ENCODE measurements around the gene TRIM5. TPM values are rescaled to one million over a fixed set of nuclear protein-coding genes. Genes with fewer than 3 reads are reported as not detected.
A peak's percentile ranks its signal among the peaks of the same experiment; 100 is the strongest.

TRIM5 gene
- total RNA-seq (2021) (17.9 and 18.2 TPM in 2 replicates), Bru-seq, nascent RNA (percentile 33 among the genes with signal in this experiment), BruChase-seq, experiment 1, labeled RNA remaining after a 2-hour chase (percentile 35 among the genes with signal in this experiment), BruChase-seq, experiment 2, labeled RNA remaining after a 6-hour chase (percentile 45 among the genes with signal in this experiment)
- long read RNA-seq, transcript TRIM5-202 (8 exons, 2,991 nt) = major isoform, 9 of 24 reads
- long read RNA-seq, partial matches to known transcripts = 3 of 24 reads
- long read RNA-seq, other reads (novel, unspliced or antisense) = 10 of 24 reads

GRCh38 chr11:5684646-5685362 lies at the start of gene TRIM5:
Gene TRIM5 (minus strand): TSS chr11:5685074. CDS start chr11:5680177, 4,897 bp downstream.
- Histone ChIP-seq H3K9me3 (ENCODE audit: low read depth, low read length, poor library complexity, severe bottlenecking) (no peaks in the 10 kb centered on the region), H3K4me1 (ENCODE audit: insufficient read depth, low read length, poor library complexity, severe bottlenecking) (no peaks in the 10 kb centered on the region), H3K27ac (ENCODE audit: low read depth, low read length, poor library complexity, severe bottlenecking) (peak within 1 kb of the TSS; percentile 91), H3K36me3 (ENCODE audit: insufficient read depth, low read length, poor library complexity, severe bottlenecking) (no peaks in the 10 kb centered on the region), H3K27me3 (replicated peaks; ENCODE audit: insufficient read depth, low read depth, low read length, poor library complexity) (no peaks in the 10 kb centered on the region), H3K4me3 (ENCODE audit: low read depth, low read length, poor library complexity, severe bottlenecking) (peak within 1 kb of the TSS; percentile 51)
- ChIA-PET POLR2A (ENCODE audit: low non-redundant PET) (no interaction called here), CTCF (no interaction called here)
- intact Hi-C loops (cut with micrococcal nuclease; ENCODE audit: unreplicated experiment) = no loop called here
- peak; percentile 94 for DNase-seq (ENCODE audit: low spot score)
- BruUV-seq (replicated peaks) = no TSS peak
- TF ChIP-seq EZH2 (IDR thresholded peaks at IDR 0.05; ENCODE audit: borderline replicate concordance, low read depth, low read length, poor library complexity, severe bottlenecking) (no peak), CTCF (conservative IDR thresholded peaks at IDR 0.05; ENCODE audit: low read depth, low read length) (peak; percentile 56)

GRCh38 chr11:5727691-5728090 lies 42.8 kb upstream of the TRIM5 start:
- intact Hi-C loops (cut with micrococcal nuclease; ENCODE audit: unreplicated experiment) = no loop called here
- H3K4me3 ChIP-seq (ENCODE audit: low read depth, low read length, poor library complexity, severe bottlenecking) = no peak overlapping the region
- no peak overlapping the region for H3K27ac ChIP-seq (ENCODE audit: low read depth, low read length, poor library complexity, severe bottlenecking)
- POLR2A ChIA-PET (ENCODE audit: low non-redundant PET) = no interaction called here
- H3K36me3 ChIP-seq (ENCODE audit: insufficient read depth, low read length, poor library complexity, severe bottlenecking) = no peaks in the 10 kb centered on the region
- no peaks in the 10 kb centered on the region for H3K4me1 ChIP-seq (ENCODE audit: insufficient read depth, low read length, poor library complexity, severe bottlenecking)
- CTCF ChIA-PET = no interaction called here
- H3K9me3 ChIP-seq (ENCODE audit: low read depth, low read length, poor library complexity, severe bottlenecking) = no peaks in the 10 kb centered on the region
- BruUV-seq (replicated peaks) = no TSS peak
- DNase-seq (ENCODE audit: low spot score) = no peak
- TF ChIP-seq EZH2 (IDR thresholded peaks at IDR 0.05; ENCODE audit: borderline replicate concordance, low read depth, low read length, poor library complexity, severe bottlenecking) (no peak), CTCF (conservative IDR thresholded peaks at IDR 0.05; ENCODE audit: low read depth, low read length) (no peak)
- H3K27me3 ChIP-seq (replicated peaks; ENCODE audit: insufficient read depth, low read depth, low read length, poor library complexity) = no peaks in the 10 kb centered on the region

GRCh38 chr11:5726351-5726750 lies 41.5 kb upstream of the TRIM5 start:
- ChIA-PET CTCF (no interaction called here), POLR2A (ENCODE audit: low non-redundant PET) (no interaction called here)
- Histone ChIP-seq H3K4me1 (ENCODE audit: insufficient read depth, low read length, poor library complexity, severe bottlenecking) (no peaks in the 10 kb centered on the region), H3K36me3 (ENCODE audit: insufficient read depth, low read length, poor library complexity, severe bottlenecking) (no peaks in the 10 kb centered on the region), H3K27me3 (replicated peaks; ENCODE audit: insufficient read depth, low read depth, low read length, poor library complexity) (no peaks in the 10 kb centered on the region), H3K4me3 (ENCODE audit: low read depth, low read length, poor library complexity, severe bottlenecking) (no peak overlapping the region), H3K27ac (ENCODE audit: low read depth, low read length, poor library complexity, severe bottlenecking) (no peak overlapping the region), H3K9me3 (ENCODE audit: low read depth, low read length, poor library complexity, severe bottlenecking) (no peaks in the 10 kb centered on the region)
- DNase-seq (ENCODE audit: low spot score) = no peak
- no TSS peak for BruUV-seq (replicated peaks)
- no peak for TF ChIP-seq CTCF (conservative IDR thresholded peaks at IDR 0.05; ENCODE audit: low read depth, low read length)
- no peak for TF ChIP-seq EZH2 (IDR thresholded peaks at IDR 0.05; ENCODE audit: borderline replicate concordance, low read depth, low read length, poor library complexity, severe bottlenecking)
- intact Hi-C loops (cut with micrococcal nuclease; ENCODE audit: unreplicated experiment) = no loop called here
